NCI-H146 treated with DMSO at 0.1 percent for 48 hours (cell line): ENCODE results near the gene ENTHD1.
"Not testable (repeated sequence)": the region's sequence is repeated elsewhere in the genome, so short reads cannot be mapped to it uniquely, and the experiment has no call there.

ENCODE experiments used
- DNase-seq: peaks from one replicate; lab custom pipeline; 2025; ENCODE audit not compliant: unreplicated experiment; lab: John Stamatoyannopoulos, UW

Gene ENTHD1

DNA sequence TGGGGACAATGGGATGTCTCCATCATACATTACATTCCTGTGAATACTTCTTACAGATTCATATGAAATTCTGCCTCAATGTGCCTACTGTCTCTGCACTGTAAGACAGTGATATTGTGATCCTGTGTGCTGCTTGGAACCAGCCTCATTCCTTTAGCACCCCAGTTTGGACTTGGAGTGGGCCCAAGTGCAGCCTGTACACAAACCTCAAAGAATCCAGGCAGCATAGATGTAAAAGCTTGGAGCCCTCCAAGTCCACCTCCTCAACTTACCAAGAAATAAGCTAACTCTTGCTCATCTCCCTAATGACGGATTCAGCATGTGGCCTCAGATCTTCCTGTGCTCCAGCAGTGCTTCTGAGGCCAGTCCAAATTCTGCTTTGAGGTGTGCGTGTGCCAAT, 31.7 kb upstream of the ENTHD1 start:
- DNase-seq: no peak

DNA sequence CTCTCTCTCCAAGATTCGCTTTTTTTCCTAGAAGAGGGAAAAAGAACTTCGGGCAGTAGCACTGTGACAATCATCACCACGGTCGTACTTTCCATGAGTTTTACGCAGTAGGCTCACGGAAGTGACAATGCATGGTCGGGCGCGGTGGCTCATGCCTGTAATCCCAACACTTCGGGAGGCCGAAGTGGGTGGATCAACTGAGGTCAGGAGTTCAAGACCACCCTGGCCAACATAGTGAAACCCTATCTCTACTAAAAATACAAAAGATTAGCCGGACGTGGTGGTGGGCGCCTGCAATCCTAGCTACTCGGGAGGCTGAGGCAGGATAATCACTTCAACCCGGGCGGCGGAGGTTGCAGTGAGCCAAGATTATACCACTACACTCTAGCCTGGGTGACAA, 30.7 kb upstream of the ENTHD1 start:
- DNase-seq: no peak

DNA sequence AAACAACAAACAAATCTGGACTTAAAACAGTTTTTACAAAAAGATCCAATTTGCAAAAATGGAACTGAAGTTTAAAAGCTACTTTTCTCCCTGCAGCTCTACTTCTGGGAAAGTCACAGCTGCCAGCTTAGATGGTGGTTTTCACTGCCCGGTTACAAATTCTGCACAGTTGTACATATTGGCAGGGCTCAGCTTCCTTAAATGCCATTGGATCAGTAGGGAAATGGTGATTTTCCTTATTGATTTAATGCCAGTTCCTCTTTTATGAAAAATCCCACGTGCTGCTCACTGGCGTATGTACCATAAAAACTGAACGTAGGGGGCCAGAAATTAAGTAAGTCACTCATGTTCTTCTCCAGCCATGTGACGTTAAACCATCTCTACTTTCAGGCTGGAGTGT, 30.1 kb upstream of the ENTHD1 start:
- DNase-seq: no peak

DNA sequence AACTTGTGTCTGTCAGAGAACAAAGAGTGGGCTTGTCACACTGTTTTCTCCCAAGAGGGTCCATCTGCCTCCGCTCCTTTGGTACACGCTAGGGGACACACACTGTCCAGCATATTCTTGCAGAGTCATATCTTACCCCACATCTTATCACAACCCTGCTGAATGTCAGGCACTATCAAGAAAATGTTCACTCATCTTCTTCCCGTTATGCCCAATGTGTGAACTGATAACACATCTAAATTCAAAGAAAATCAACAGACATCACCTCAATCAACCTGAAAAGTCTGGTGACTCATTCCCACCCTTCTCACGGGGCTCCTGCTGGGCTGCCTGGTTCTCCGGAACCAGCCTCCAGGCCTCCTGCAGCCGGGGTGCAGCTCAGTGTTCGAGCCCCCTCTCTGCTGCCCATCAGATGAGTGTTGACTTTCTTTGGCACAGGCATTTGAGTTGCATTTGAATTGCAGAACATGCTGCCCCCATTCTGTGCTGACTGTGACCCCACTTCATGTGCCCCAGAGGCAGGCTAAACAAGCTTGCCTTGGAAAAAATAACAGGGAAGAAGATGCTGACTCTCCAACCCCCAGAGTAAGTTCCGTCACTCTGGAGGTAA, 26.7 kb upstream of the ENTHD1 start:
- no peak for DNase-seq

DNA sequence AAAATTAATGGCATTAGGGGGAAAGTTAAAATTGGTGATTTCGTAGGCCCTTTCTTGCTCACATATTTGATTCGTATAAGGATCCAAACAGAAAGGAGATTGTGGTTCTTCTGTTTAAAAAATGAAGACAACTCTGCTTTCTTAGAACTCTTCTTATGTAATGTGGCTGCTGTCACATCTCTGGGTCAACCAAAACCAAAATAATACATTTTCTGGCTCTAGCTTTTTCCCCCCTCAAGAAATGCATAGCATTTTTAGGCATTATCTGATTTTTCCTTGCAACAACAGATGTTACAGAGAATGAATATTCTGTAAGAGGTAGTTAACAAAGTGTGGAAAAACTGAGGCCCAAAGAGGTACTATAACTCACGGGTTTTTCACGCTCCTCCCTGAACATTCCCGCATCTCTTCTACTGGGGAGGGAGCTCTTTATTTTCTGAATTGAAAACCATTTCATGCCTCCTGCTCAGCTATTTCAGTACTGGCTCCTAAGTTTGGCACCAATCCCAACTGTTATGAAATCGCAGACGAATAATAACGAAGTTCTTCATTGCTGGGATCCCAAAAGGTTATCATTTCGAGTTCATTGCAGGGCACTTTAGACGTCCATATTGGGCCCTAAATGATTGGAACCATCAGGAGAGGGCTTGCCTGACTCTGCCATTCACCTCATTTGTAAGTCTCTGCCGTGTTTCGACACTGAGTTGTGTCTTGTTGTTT, 24.4 kb upstream of the ENTHD1 start:
- no peak for DNase-seq

DNA sequence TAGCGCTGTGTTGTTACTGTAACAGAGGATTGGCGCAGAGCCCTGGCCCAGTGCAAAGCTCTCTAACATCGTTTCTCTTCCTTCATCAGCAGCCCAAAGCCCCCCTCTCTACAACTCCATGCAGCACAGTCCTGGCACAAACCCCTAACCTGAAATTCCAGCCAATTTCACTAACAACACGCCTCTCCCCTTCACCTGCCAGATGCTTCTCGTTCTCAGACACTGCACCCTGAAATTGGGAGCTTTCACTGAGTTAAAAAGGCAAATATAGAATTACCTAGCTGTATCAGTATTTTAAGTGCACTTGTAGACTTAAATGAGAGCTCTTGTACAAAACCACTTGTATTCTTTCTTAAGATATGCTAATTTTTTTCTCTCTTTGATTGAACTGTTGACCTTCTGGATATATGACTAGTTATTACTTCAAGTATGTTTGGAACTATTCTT, 23.7 kb upstream of the ENTHD1 start:
- DNase-seq: no peak

DNA sequence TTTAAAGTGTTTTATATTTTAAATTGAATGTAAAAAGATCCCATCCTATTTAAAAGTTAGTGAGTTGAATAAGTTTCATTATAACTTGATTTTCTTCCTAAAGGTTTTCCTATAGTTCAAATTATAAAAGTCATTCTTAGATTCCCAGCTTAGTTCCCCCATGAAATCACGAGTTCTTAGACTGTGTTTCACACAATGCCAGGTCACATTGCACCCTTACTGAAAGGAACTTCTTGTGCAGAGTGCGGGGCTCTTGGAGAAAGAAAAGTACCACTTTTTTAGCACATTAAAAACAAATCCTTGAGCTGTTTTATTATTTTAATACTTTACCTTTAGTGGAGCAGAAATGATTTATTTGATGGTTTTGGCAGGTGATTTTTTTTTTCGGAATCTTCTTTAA, 22.9 kb upstream of the ENTHD1 start:
- no peak for DNase-seq

DNA sequence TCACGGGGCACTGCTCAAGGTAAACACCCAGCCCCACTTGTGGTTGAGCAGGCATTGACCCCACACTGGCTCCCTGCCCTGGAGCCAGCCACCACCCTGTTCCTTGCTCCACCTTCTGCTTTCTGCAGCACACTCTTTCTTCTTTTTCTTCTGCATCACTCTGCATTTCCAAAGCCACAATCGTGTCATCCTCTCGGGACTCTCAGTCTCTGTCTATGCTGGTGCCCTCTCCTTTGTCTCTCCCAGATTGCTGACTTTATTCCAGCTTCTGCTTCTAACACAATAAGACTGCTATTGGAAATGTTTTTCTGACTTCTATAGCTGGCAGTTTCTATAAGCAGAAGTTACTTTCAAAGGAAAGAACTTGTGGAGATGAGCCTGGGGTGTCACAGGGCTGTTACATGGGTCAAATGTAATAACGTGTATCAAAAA, 21.8 kb upstream of the ENTHD1 start:
- DNase-seq: no peak

DNA sequence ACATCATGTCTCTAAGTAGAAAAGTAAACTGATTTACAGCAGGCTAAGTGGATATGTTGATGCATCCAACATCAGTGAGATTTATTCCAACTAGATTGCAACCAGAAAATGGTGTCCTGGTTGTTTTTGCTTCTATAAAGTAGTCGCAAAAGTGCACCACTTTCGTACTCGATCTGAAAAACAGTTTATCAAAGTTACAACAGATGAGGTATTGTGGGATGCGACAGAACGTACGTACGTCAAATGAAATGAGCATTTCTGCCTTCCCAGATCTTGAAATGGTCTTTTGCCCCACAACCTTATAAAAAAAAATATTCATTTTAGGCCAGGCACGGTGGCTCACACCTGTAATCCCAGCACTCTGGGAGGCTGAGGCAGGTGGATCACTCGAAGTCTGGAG, 21.0 kb upstream of the ENTHD1 start:
- DNase-seq: no peak

DNA sequence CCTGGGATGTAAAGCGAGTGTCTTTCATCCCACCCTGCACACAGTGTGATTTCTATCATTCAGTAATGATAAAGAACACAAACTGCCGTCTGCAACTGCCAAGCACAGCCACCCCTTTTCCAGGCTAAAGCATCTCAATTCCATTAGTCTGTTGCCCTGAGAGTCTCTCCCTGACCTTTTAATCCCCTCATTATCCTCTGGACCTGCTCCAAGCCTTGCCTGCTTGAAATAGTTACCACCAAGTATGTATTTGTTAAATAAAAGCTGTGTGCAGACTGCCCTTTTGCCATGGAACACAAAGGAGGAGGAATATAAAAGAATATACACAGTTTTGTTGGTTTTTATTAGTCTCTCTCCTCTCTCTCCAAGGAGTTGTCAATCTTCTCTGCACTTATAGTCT, 20.3 kb upstream of the ENTHD1 start:
- DNase-seq: no peak

DNA sequence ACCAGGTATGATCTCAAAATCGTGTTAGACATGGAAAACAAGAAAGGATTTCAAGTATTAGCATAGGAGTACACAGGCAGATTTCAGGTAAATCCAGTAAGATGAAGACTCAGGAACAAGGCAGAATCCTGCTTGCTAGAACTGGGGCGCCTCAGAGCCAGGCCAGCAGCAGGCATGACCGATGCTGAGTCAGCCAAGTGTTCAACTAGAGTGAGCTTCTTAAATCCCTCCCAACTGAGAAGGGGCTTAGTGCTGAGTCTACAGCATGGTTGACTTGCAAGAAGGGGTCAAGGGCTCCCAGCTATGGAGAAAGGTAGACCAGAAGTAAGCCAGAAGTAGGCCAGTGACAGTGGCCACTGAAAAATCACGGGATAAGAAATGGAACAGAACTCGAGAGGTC, 19.8 kb upstream of the ENTHD1 start:
- no peak for DNase-seq

DNA sequence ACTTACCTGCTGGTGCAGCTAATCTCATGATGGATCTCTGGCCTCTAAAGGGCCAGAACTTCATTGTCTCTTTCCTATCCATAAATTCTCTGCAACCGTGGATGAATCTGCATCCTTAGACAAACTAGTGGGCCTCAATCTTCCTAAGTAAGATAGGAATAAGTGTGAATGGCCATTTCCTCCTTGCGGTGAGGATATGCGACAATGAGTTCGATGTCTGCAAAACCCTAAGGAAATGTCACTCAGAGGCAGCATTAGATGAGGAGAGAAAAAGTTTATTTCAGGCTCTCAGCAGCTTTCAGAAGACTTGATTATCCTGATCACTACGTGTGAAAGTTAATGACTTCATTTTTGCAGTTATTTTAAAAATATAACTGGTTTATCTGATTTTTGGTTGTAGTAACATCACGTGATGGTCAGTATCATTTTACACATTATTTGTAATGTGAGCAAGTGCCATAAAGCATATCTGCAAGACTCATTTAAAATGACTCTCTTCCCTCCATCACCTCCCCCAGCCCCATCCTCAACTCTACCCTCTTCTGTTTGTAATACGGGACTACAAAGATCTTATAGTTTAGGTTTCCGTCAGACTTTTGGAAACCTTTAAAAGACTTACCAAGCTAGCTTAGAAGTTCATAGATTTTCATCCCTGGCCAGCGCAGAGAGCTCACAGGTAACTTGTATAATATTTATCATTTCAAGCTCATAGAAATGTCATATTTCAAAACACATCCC, 17.5 kb upstream of the ENTHD1 start:
- DNase-seq: no peak

DNA sequence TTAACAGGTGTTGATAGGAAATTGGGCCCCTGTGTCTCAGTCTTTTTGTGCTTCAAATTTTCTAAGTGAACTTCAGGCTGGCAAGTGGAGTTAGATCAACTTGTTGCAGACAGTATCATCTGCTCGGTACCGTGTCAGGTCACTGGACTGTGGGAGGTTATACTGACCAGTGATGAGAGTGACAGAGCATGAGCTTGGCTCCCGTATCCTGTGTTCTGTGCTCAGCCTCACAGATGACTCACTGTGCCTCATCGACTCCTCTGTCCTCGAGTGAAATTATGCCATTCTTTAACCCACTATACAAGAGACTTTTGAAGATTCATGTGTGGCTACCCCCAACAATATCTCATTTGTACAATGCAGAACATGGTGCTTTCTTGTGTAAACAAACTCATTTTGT, 15.2 kb upstream of the ENTHD1 start:
- no peak for DNase-seq

DNA sequence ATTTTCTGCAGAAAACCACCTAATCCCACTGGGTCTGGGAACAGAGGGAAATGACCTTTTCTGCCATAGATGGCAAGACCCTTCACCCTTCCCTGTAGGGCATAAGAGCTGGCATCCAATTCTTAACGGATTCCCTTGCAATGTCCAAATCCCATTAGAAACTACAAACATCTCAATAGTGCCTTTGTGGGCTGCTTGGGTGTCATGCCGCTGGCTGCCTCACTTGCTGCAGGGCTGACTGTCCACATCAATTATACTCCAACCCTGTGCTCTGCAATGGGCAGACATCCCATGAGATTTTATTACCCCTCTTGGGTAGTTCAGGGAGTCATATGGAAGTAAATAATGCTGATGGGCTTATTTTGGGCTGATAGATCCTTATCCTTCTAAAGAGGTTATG, 14.6 kb upstream of the ENTHD1 start:
- DNase-seq: no peak

DNA sequence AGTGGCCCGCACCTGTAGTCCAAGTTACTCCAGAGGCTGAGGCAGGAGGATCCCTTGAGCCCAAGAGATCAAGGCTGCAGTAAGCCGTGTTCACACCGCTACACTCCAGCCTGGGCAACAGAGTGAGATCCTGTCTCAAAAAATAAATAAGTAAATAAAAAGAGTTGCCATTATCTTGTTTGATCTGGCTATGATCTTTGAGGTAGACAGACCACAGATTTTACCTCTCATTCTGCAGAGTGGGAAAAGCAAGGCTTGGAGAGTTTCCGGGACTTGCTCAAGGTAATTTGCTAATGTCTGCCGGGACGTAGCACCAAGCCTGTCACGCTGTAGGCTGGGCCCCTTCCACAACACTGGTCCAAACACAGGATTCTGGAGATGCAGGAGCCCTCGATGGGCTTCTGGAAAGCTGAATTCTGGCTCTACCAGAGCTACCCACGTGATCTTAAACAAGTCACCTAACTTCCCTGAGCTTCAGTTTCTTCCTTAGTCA, 14.1 kb upstream of the ENTHD1 start:
- no peak for DNase-seq

DNA sequence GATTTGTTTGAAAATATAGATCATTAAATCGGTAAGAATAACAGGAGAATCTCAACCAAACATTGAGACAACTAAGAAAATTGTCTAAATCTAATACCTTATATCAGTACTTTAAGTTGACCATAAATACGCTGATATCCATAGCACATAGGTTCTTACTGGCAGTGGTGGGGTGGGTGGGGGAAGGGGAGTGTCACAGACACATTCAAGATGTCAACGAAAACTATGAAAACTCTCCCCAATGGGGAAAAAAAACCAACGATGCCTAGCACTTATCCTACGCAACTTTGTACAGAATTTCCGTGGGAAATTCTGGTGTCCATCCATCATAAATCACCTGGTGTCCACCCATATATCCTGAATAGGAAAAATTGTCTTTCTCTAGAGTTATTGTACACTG, 13.5 kb upstream of the ENTHD1 start:
- no peak for DNase-seq

DNA sequence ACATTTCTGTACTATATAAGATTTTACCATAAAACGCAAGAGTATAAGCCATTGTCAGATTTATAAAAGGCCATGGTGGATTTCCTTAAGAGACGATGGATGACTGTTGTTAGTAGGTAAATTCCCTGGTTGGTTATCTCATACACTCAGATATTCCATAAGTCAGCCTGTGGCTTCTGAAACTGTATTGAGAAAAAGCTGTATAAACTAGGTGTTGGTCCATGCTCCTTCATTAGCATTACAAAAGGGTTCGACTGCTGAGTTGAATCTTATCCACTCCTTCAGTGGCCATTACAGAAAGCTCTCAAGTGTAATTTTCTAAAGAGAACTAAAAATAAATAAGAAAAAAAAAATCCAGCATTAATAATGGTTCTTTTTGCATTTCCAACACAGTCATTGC, 12.6 kb upstream of the ENTHD1 start:
- DNase-seq: no peak

DNA sequence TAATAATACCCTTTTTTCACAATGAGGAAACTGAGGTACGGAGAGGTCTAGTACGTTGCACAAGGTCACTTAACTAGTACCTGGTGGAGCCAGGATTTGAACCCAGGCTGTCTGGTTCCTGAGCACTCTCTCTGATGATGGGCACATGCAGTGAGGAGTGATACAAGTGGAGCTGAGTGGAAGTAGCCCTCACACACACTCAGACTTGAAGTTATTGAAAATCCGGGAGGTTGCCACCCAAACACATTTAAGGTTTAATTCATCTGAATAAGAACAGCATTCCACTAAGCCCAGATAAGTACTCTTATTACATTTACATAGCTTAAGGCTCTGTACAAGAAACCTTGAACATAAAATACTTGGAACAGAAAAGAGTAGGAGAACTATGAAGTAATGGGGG, 12.1 kb upstream of the ENTHD1 start:
- no peak for DNase-seq

DNA sequence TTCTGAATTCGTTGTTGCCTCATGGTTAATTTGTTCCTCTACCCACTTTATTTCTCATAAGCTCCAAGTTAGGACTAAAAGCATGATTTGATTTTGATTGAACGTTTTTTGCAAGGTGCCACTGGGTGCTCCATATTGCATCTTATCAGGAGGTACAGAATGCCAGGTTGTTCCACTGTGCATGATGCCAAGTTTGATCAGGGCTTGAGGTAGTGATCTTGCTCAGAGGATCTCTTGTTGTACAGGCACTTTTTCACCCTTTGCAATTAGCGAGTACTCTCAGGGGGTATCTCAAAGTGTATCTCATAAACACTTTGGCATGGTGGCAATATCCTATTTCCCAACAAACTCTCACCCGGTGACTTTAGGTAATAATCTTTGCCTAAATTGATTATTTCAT, 11.3 kb upstream of the ENTHD1 start:
- no peak for DNase-seq

DNA sequence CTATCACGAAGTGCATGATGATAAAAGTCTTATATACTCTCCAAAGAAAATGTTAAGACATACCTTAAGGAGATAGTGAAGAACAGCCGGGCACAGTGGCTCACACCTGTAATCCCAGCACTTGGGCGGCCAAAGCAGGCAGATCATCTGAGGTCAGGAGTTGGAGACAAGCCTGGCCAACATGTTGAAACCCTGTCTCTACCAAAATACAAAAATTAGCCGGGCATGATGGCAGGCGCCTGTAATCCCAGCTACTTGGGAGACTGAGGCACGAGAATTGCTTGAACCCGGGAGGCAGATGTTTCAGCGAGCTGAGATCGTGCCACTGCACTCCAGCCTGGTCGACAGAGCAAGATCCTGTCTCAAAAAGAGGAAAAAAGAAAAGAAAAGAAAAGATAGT, 10.5 kb upstream of the ENTHD1 start:
- not testable (repeated sequence) for DNase-seq

DNA sequence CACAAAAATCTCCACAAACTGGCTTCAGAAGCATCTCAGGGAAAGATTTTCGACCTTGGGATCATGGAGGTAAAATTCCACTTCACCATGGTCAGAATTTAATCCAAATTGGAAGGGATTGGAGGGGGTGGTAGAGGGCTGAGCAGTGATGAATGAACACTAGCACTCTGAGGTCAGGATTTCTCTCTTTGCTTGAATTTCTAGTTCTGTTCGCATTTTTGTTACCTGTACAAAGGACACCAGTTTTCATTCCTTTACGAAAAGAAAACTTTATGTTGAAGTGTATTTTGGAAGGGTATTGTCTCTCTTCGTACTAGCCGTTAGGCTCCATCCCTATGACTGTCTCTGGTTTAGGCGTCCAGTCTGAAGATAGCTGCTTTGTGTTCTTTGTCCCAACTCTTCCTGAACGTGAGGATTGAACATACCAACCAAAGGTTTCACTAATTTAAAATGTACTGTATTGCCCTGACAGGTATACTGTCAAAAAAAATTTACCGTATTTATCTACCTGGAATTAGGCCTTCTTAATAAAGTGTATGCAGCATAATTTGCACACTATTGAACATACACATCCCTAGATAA, 8.1 kb upstream of the ENTHD1 start:
- no peak for DNase-seq
